K562 (cell line): ENCODE data around the gene TTC23L. TPM values are rescaled to one million over a fixed set of nuclear protein-coding genes. Genes with fewer than 3 reads are reported as not detected.

Experiments used
- ATAC-seq: fragments of 200-7000 bp; cut with Tn5 transposase; 3 replicates; pipeline ENCODE4 v1.9.1; 2020; ENCODE audit warnings: moderate library complexity
- BruUV-seq: library from RNA; stranded (reverse); fragments of 400-500 nt; replicated peaks from 2 replicates; lab custom pipeline; 2021; lab: Mats Ljungman, UMichigan
- CTCF ChIA-PET: fragments of 300-600 bp; formaldehyde crosslinking; extraction: SDS; loops from one replicate; lab custom pipeline; 2021; ENCODE audit warnings: low intra/inter-chr PET ratio; lab: Yijun Ruan, JAX
- POLR2A ChIA-PET: fragments of 300-600, 350-650 bp; sonication (Branson Sonifier 250); formaldehyde crosslinking; extraction: SDS; loops from one replicate; lab custom pipeline; 2021; ENCODE audit warnings: antibody characterized with exemption, inconsistent platforms; lab: Yijun Ruan, JAX
- DNase-seq, 4 experiments: peaks; one replicate each; pipeline versions ENCODE4 v3.0.0 to v3.0.0-alpha.2; 2011 to 2018; ENCODE audit warnings: low spot score in 3 of 4, mixed read lengths in 3 of 4; ENCODE audit errors: extremely low read depth in 1 of 4
- FAIRE-seq: peaks from 2 replicates; lab custom pipeline; 2011; peaks lifted over from hg19 to GRCh38; lab: Jason Lieb, UNC
- H2AFZ ChIP-seq: 2 replicates; pipeline ENCODE4 v1.6.0; 2011; ENCODE audit warnings: low read depth, low read length, control low read depth, inconsistent platforms
- H3K27ac ChIP-seq: fragments of 200-600 bp; 3 replicates; pipeline ENCODE4 v1.8.0; 2011; ENCODE audit warnings: low read depth, mild to moderate bottlenecking, control low read depth, inconsistent platforms, low read length, moderate library complexity, mixed read lengths; ENCODE audit errors: extremely low read depth
- H3K27me3 ChIP-seq, 2 experiments: fragments of 300-600 bp in 1 of 2; 2 replicates in 1 of 2; 3 replicates in 1 of 2; pipeline versions ENCODE4 v1.6.0 to v1.8.0; 2011; ENCODE audit warnings: inconsistent platforms in 2 of 2, low read length in 2 of 2, mild to moderate bottlenecking in 1 of 2, mixed read lengths in 1 of 2, moderate library complexity in 1 of 2; ENCODE audit not compliant: control insufficient read depth in 2 of 2, insufficient read depth in 2 of 2
- H3K36me3 ChIP-seq: fragments of 300-600 bp; 3 replicates; pipeline ENCODE4 v1.8.0; 2011; ENCODE audit warnings: mild to moderate bottlenecking, low read length, inconsistent platforms; ENCODE audit not compliant: control insufficient read depth, insufficient read depth
- H3K4me1 ChIP-seq, 2 experiments: fragments of 200-600 bp in 1 of 2; replicated peaks in 1 of 2; 2 replicates in 1 of 2; 3 replicates in 1 of 2; pipeline versions ENCODE4 v1.5.1 to v1.8.0; 2011; ENCODE audit warnings: inconsistent platforms in 2 of 2, low read length in 2 of 2, mild to moderate bottlenecking in 1 of 2, mixed read lengths in 1 of 2, moderate library complexity in 1 of 2; ENCODE audit not compliant: control insufficient read depth in 2 of 2, insufficient read depth in 2 of 2
- H3K4me2 ChIP-seq: 2 replicates; pipeline ENCODE4 v1.6.1; 2011; ENCODE audit warnings: low read length, control low read depth, inconsistent platforms, mixed read lengths; ENCODE audit not compliant: insufficient read depth
- H3K4me3 ChIP-seq: fragments of 200-600 bp; sonication (generic), shearing (Covaris generic); 2 replicates; pipeline ENCODE4 v1.5.1; 2016; ENCODE audit warnings: control low read depth, inconsistent platforms
- H3K79me2 ChIP-seq: fragments of 200-600 bp; 3 replicates; pipeline ENCODE4 v1.8.0; 2011; ENCODE audit warnings: low read length, inconsistent platforms; ENCODE audit not compliant: control insufficient read depth, insufficient read depth
- H3K9ac ChIP-seq, 2 experiments: 2 replicates each; pipeline versions ENCODE4 v1.6.0 to v1.6.1; 2011; ENCODE audit warnings: low read depth in 2 of 2, low read length in 2 of 2, control low read depth in 1 of 2, inconsistent platforms in 1 of 2, mild to moderate bottlenecking in 1 of 2, mixed read lengths in 1 of 2; ENCODE audit not compliant: insufficient read depth in 1 of 2
- H3K9me1 ChIP-seq: one replicate; pipeline ENCODE4 v1.6.0; 2011; ENCODE audit warnings: inconsistent platforms, mild to moderate bottlenecking, low read length, moderate library complexity; ENCODE audit not compliant: control insufficient read depth, insufficient read depth
- H3K9me3 ChIP-seq: replicated peaks from 2 replicates; pipeline ENCODE4 v1.5.1; 2011; ENCODE audit warnings: low read depth, low read length, inconsistent platforms; ENCODE audit not compliant: control insufficient read depth, insufficient read depth
- H4K20me1 ChIP-seq: replicated peaks from 2 replicates; pipeline ENCODE4 v1.6.1; 2011; ENCODE audit warnings: low read length, inconsistent platforms, mixed read lengths; ENCODE audit not compliant: control insufficient read depth, insufficient read depth
- ATF7 ChIP-seq: fragments of 450-650 bp; IDR thresholded peaks from 2 replicates; pipeline ENCODE4 v1.7.1; 2014; ENCODE audit warnings: mild to moderate bottlenecking, moderate library complexity
- GTF2F1 ChIP-seq: IDR thresholded peaks from 2 replicates; pipeline ENCODE4 v1.6.1; 2011; ENCODE audit warnings: low read depth, low read length, improper control_type of control experiment
- HDAC2 ChIP-seq: fragments of 450-650 bp; IDR thresholded peaks from 2 replicates; pipeline ENCODE4 v1.6.1; 2016; ENCODE audit warnings: mild to moderate bottlenecking
- HEY1 ChIP-seq: fragments of 250-450 bp; sonication (Bioruptor Pico); IDR thresholded peaks from 2 replicates; pipeline ENCODE4 v1.5.0; 2020; ENCODE audit warnings: mild to moderate bottlenecking, moderate library complexity, borderline replicate concordance
- KHSRP ChIP-seq: fragments of 450-650 bp; IDR thresholded peaks from 2 replicates; pipeline ENCODE4 v1.6.1; 2017
- KLF1 ChIP-seq: fragments of 450-650 bp; IDR thresholded peaks from 2 replicates; pipeline ENCODE4 v1.6.1; 2016; ENCODE audit warnings: missing genetic modification characterization, missing compliant biosample characterization
- MCM7 ChIP-seq, 2 experiments: fragments of 450-650 bp; IDR thresholded peaks; 2 replicates each; pipeline ENCODE4 v1.6.1; 2016 to 2018
- MTA1 ChIP-seq: fragments of 450-650 bp; IDR thresholded peaks from 2 replicates; pipeline ENCODE4 v1.6.1; 2017; ENCODE audit warnings: borderline replicate concordance
- POLR2G ChIP-seq: fragments of 200-400 bp; formaldehyde crosslinking; IDR thresholded peaks from 2 replicates; pipeline ENCODE4 v1.6.1; 2017; ENCODE audit warnings: low read depth, mild to moderate bottlenecking, antibody characterized with exemption, low read length, moderate library complexity
- RFX1 ChIP-seq: fragments of 450-650 bp; IDR thresholded peaks from 2 replicates; pipeline ENCODE4 v1.6.1; 2016; ENCODE audit warnings: mild to moderate bottlenecking, moderate library complexity
- SIN3A ChIP-seq, 2 experiments: fragments of 150-350 bp in 1 of 2; IDR thresholded peaks; 2 replicates each; pipeline ENCODE4 v1.6.1; 2011 to 2016; ENCODE audit warnings: borderline replicate concordance in 2 of 2, low read depth in 2 of 2, low read length in 2 of 2, mild to moderate bottlenecking in 2 of 2, moderate library complexity in 2 of 2; ENCODE audit not compliant: control insufficient read depth in 1 of 2
- SMAD3 ChIP-seq: fragments of 450-650 bp; formaldehyde crosslinking; conservative IDR thresholded peaks from 2 replicates; pipeline ENCODE4 v1.4.0; 2020; ENCODE audit warnings: mild to moderate bottlenecking
- ZBTB43 ChIP-seq: sonication (generic); formaldehyde crosslinking; IDR thresholded peaks from 2 replicates; pipeline ENCODE4 v1.8.0; 2023; ENCODE audit warnings: mild to moderate bottlenecking, missing genetic modification reagents
- ZNF217 ChIP-seq: sonication (generic); formaldehyde crosslinking; IDR thresholded peaks from 2 replicates; pipeline ENCODE4 v1.8.0; 2022; ENCODE audit warnings: mild to moderate bottlenecking, missing genetic modification reagents
- ZZZ3 ChIP-seq: fragments of 450-650 bp; IDR thresholded peaks from 2 replicates; pipeline ENCODE4 v1.6.1; 2016; ENCODE audit warnings: antibody characterized with exemption, mild to moderate bottlenecking, moderate library complexity
- WGBS: fragments of 100-300 bp; shearing (Covaris generic); methylation state at CpG from one replicate; pipeline ENCODE4 v1.1.6; 2016; ENCODE audit warnings: low coverage, mixed read lengths; ENCODE audit not compliant: insufficient coverage; ENCODE audit errors: missing lambda C conversion rate; 5-methylcytosine and 5-hydroxymethylcytosine counted together
- in situ Hi-C: fragments of 300-500 bp; cut with MboI; formaldehyde crosslinking; loops from 4 replicates; pipeline ENCODE4 v1.15.0; 2018; ENCODE audit warnings: inconsistent platforms, mixed read lengths
- intact Hi-C: fragments of 100-400 bp; cut with micrococcal nuclease; formaldehyde crosslinking; loops from 2 replicates; pipeline ENCODE4 v1.14.2; 2022
- polyA plus RNA-seq, 8 experiments: library from polyadenylated mRNA; depleted of rRNA in 4 of 8; stranded (reverse) in 5 of 8; unstranded in 3 of 8; fragments of >200 nt; fragmentation: Nextera tagmentation in 2 of 8; fragmentation: Illumina TruSeq in 1 of 8; extraction: Ambion mirVana in 2 of 8; extraction: Trizol in 1 of 8; gene quantifications; 2 replicates each; pipeline versions ENCODE4 v1.2.1 to v1.2.3, GENCODE V29; 2011 to 2014; ENCODE audit warnings: inconsistent platforms in 1 of 8, missing spikeins in 1 of 8
- total RNA-seq, 7 experiments: library from RNA; depleted of rRNA in 6 of 7; stranded (reverse); fragments of >200 nt in 6 of 7; fragmentation: Illumina TruSeq in 2 of 7; extraction: Trizol in 2 of 7; gene quantifications; 2 replicates each; pipeline versions ENCODE4 v1.2.1 to v1.2.3, GENCODE V29; 2011 to 2021; ENCODE audit warnings: low replicate concordance in 1 of 7
- TF ChIP-seq, protein P1 (sequence below): fragments of 450-650 bp; formaldehyde crosslinking; IDR thresholded peaks from 2 replicates; pipeline ENCODE4 v1.4.0; 2022; ENCODE audit warnings: missing genetic modification characterization
- TF ChIP-seq, protein P2 (sequence below), 2 experiments: fragments of 150-350 bp in 1 of 2; IDR thresholded peaks; 2 replicates each; pipeline ENCODE4 v1.6.1; 2012 to 2016; ENCODE audit warnings: low read depth in 2 of 2, low read length in 2 of 2, mild to moderate bottlenecking in 1 of 2, moderate library complexity in 1 of 2

TTC23L gene
- total and polyA plus RNA-seq, 9 of the 15 experiments (the other 6 are each of a cell fraction or from before 2014, with no cell fraction given), result 0.03 to 0.32 (median 0.14) TPM; not detected in 2

- H3K79me2 ChIP-seq, result no peaks in the 10 kb centered on the region
- peaks cover 6% of the 10 kb centered on the region for H3K9me3 ChIP-seq
- in situ Hi-C loops, result no loop called here
- no peaks in the 10 kb centered on the region for H3K9me1 ChIP-seq
- no peak overlapping the region for H3K4me3 ChIP-seq
- FAIRE-seq (no peak), ATAC-seq (no peak), DNase-seq (no peak)
- H3K27me3 ChIP-seq, result no peaks in the 10 kb centered on the region
- H4K20me1 ChIP-seq, result no peaks in the 10 kb centered on the region
- H3K27ac ChIP-seq, result no peak overlapping the region
- H3K4me2 ChIP-seq, result no peak overlapping the region
- H3K36me3 ChIP-seq, result no peaks in the 10 kb centered on the region
- intact Hi-C loops, result no loop called here
- POLR2A ChIA-PET, result interaction anchor here (0.6 kb wide), 1 partner anchor 49 kb away, joined by 4 read pairs; no protein-coding TSS in a partner anchor
- H3K9ac ChIP-seq, result no peak overlapping the region
- BruUV-seq, result no TSS peak
- no peak overlapping the region for H2AFZ ChIP-seq
- 27% methylated on average over 1 of the region's 1 CpG for WGBS
- no peaks in the 10 kb centered on the region; a peak in 2 of 5 replicates for H3K4me1 ChIP-seq
- CTCF ChIA-PET, result no interaction called here
- TF ChIP-seq, protein P1, sequence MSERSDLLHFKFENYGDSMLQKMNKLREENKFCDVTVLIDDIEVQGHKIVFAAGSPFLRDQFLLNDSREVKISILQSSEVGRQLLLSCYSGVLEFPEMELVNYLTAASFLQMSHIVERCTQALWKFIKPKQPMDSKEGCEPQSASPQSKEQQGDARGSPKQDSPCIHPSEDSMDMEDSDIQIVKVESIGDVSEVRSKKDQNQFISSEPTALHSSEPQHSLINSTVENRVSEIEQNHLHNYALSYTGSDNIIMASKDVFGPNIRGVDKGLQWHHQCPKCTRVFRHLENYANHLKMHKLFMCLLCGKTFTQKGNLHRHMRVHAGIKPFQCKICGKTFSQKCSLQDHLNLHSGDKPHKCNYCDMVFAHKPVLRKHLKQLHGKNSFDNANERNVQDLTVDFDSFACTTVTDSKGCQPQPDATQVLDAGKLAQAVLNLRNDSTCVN (CRISPR knock-in tag), result no peak
- TF ChIP-seq GTF2F1 (no peak), SIN3A (IDR thresholded peaks at IDR 0.05; ENCODE audit: borderline replicate concordance in 2 of 2, control insufficient read depth in 1 of 2, low read depth in 2 of 2, low read length in 2 of 2) (no peak), MCM7 (IDR thresholded peaks at IDR 0.05) (no peak), SMAD3 (CRISPR knock-in tag) (no peak), POLR2G (no peak), ZNF217 (CRISPR knock-in tag) (no peak), ZBTB43 (CRISPR knock-in tag) (no peak), MTA1 (no peak), KLF1 (no peak), KHSRP (no peak), ATF7 (no peak), ZZZ3 (no peak), RFX1 (no peak), HEY1 (CRISPR knock-in tag) (no peak), HDAC2 (no peak)
- TF ChIP-seq, protein P2, sequence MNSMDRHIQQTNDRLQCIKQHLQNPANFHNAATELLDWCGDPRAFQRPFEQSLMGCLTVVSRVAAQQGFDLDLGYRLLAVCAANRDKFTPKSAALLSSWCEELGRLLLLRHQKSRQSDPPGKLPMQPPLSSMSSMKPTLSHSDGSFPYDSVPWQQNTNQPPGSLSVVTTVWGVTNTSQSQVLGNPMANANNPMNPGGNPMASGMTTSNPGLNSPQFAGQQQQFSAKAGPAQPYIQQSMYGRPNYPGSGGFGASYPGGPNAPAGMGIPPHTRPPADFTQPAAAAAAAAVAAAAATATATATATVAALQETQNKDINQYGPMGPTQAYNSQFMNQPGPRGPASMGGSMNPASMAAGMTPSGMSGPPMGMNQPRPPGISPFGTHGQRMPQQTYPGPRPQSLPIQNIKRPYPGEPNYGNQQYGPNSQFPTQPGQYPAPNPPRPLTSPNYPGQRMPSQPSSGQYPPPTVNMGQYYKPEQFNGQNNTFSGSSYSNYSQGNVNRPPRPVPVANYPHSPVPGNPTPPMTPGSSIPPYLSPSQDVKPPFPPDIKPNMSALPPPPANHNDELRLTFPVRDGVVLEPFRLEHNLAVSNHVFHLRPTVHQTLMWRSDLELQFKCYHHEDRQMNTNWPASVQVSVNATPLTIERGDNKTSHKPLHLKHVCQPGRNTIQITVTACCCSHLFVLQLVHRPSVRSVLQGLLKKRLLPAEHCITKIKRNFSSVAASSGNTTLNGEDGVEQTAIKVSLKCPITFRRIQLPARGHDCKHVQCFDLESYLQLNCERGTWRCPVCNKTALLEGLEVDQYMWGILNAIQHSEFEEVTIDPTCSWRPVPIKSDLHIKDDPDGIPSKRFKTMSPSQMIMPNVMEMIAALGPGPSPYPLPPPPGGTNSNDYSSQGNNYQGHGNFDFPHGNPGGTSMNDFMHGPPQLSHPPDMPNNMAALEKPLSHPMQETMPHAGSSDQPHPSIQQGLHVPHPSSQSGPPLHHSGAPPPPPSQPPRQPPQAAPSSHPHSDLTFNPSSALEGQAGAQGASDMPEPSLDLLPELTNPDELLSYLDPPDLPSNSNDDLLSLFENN (IDR thresholded peaks at IDR 0.05; ENCODE audit: low read depth in 2 of 2, low read length in 2 of 2), result no peak
Measured at GRCh38 chr5:34790069-34790468, 48.9 kb upstream of the TTC23L start.
